Uterus (tissue), 2 donors: ENCODE data around the gene ASTN1.

Source experiments
- POLR2A ChIP-seq, 2 donors: fragments of 450-650 bp; IDR thresholded peaks; one replicate each; pipeline ENCODE4 v1.6.1; 2016; ENCODE audit warnings: antibody characterized with exemption in 2 of 2, mild to moderate bottlenecking in 1 of 2, moderate library complexity in 1 of 2
- TF ChIP-seq, protein P1 (sequence below), 4 experiments: fragments of 200-600 bp in 2 of 4; fragments of 450-650 bp in 2 of 4; sonication (generic) in 2 of 4; IDR thresholded peaks; one replicate each; pipeline ENCODE4 v1.5.1; 2016 to 2019; ENCODE audit warnings: antibody characterized with exemption in 4 of 4, mild to moderate bottlenecking in 2 of 4, moderate library complexity in 1 of 4

GRCh38 chr1:177014325-177014724, 150.2 kb downstream of the ASTN1 start:
- TF ChIP-seq, protein P1, sequence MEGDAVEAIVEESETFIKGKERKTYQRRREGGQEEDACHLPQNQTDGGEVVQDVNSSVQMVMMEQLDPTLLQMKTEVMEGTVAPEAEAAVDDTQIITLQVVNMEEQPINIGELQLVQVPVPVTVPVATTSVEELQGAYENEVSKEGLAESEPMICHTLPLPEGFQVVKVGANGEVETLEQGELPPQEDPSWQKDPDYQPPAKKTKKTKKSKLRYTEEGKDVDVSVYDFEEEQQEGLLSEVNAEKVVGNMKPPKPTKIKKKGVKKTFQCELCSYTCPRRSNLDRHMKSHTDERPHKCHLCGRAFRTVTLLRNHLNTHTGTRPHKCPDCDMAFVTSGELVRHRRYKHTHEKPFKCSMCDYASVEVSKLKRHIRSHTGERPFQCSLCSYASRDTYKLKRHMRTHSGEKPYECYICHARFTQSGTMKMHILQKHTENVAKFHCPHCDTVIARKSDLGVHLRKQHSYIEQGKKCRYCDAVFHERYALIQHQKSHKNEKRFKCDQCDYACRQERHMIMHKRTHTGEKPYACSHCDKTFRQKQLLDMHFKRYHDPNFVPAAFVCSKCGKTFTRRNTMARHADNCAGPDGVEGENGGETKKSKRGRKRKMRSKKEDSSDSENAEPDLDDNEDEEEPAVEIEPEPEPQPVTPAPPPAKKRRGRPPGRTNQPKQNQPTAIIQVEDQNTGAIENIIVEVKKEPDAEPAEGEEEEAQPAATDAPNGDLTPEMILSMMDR (IDR thresholded peaks at IDR 0.05), result no peak
- no peak for TF ChIP-seq POLR2A (IDR thresholded peaks at IDR 0.05)
